Thyroid gland (tissue), 4 donors: ENCODE measurements around the gene USP3.

Experiments
- POLR2A ChIP-seq, 2 donors: fragments of 450-650 bp; IDR thresholded peaks; one replicate each; pipeline ENCODE4 v1.6.1; 2017; ENCODE audit warnings: antibody characterized with exemption in 2 of 2, mild to moderate bottlenecking in 2 of 2, moderate library complexity in 1 of 2
- TF ChIP-seq, protein P1 (sequence below), 6 experiments: fragments of 200-600 bp in 3 of 6; fragments of 450-650 bp in 3 of 6; sonication (generic) in 3 of 6; IDR thresholded peaks; one replicate each; pipeline ENCODE4 v1.5.1; 2016 to 2019; ENCODE audit warnings: antibody characterized with exemption in 6 of 6, mild to moderate bottlenecking in 2 of 6, inconsistent platforms in 1 of 6, moderate library complexity in 1 of 6

DNA sequence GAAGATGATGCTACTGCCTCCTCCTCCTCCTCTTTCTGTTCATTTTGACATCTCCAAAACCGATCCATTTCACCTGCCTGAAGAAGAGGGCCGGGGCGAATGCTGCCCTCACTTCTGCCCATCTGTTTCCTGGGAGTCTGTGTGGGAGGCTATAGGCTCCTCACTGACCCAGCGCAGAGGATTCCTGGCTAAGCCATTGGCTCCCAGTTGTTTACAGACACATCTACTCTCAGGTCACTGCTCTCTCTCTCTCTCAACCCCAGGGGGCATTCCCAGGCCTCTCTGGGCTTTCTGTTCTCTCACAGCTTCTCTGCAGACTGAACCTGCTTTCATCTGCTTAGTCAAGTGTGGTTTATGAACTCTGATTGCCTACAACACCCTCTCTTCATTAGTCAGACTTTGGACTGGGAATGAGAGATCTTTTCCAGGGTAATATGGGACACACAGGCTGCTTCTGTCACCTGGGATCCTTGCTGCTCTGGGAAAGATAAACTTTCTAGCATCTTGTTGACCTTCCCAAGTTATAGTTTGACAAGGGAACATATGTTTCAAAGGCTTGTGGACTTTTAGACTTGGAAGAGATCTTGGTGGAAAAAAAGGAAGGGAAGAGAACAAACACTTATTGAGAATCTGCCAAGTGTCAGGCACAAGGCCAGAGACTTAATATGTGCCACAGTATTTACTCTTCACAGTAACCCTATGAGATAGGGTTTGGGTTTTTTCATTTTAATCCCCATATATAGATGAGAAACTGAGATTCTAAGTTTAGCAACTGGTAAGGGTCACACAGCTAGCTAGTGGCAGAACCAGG, 30.2 kb upstream of the USP3 start:
- TF ChIP-seq, protein P1, sequence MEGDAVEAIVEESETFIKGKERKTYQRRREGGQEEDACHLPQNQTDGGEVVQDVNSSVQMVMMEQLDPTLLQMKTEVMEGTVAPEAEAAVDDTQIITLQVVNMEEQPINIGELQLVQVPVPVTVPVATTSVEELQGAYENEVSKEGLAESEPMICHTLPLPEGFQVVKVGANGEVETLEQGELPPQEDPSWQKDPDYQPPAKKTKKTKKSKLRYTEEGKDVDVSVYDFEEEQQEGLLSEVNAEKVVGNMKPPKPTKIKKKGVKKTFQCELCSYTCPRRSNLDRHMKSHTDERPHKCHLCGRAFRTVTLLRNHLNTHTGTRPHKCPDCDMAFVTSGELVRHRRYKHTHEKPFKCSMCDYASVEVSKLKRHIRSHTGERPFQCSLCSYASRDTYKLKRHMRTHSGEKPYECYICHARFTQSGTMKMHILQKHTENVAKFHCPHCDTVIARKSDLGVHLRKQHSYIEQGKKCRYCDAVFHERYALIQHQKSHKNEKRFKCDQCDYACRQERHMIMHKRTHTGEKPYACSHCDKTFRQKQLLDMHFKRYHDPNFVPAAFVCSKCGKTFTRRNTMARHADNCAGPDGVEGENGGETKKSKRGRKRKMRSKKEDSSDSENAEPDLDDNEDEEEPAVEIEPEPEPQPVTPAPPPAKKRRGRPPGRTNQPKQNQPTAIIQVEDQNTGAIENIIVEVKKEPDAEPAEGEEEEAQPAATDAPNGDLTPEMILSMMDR (IDR thresholded peaks at IDR 0.05), result no peak
- no peak for TF ChIP-seq POLR2A (IDR thresholded peaks at IDR 0.05)
